Measurements from ENCODE around the gene NFASC.

Gene NFASC

GRCh38 chr1:204882479-204882878 is 11.8 kb downstream of the NFASC start:
- no peak overlapping the region for H3K4me3 ChIP-seq (replicated peaks in 1 of 2; ENCODE audit: low read depth in 2 of 2, low read length in 2 of 2)
- no peak for DNase-seq (ENCODE audit: low read depth in 2 of 2)
- TF ChIP-seq, protein P1, sequence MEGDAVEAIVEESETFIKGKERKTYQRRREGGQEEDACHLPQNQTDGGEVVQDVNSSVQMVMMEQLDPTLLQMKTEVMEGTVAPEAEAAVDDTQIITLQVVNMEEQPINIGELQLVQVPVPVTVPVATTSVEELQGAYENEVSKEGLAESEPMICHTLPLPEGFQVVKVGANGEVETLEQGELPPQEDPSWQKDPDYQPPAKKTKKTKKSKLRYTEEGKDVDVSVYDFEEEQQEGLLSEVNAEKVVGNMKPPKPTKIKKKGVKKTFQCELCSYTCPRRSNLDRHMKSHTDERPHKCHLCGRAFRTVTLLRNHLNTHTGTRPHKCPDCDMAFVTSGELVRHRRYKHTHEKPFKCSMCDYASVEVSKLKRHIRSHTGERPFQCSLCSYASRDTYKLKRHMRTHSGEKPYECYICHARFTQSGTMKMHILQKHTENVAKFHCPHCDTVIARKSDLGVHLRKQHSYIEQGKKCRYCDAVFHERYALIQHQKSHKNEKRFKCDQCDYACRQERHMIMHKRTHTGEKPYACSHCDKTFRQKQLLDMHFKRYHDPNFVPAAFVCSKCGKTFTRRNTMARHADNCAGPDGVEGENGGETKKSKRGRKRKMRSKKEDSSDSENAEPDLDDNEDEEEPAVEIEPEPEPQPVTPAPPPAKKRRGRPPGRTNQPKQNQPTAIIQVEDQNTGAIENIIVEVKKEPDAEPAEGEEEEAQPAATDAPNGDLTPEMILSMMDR (IDR thresholded peaks at IDR 0.05; ENCODE audit: low read depth, low read length), result no peak

GRCh38 chr1:204883405-204883804 is 12.7 kb downstream of the NFASC start:
- no peak overlapping the region for H3K4me3 ChIP-seq (replicated peaks in 1 of 2; ENCODE audit: low read depth in 2 of 2, low read length in 2 of 2)
- TF ChIP-seq, protein P1 (IDR thresholded peaks at IDR 0.05; ENCODE audit: low read depth, low read length), result no peak
- DNase-seq (ENCODE audit: low read depth in 2 of 2), result no peak

- TF ChIP-seq, protein P1 (IDR thresholded peaks at IDR 0.05; ENCODE audit: low read depth, low read length), result no peak
- DNase-seq (ENCODE audit: low read depth in 2 of 2), result peak; percentile 48 to 75
- no peak overlapping the region for H3K4me3 ChIP-seq (replicated peaks in 1 of 2; ENCODE audit: low read depth in 2 of 2, low read length in 2 of 2)
These were observed 14.6 kb downstream of the NFASC start for GRCh38 chr1:204885288-204885711.

DNA sequence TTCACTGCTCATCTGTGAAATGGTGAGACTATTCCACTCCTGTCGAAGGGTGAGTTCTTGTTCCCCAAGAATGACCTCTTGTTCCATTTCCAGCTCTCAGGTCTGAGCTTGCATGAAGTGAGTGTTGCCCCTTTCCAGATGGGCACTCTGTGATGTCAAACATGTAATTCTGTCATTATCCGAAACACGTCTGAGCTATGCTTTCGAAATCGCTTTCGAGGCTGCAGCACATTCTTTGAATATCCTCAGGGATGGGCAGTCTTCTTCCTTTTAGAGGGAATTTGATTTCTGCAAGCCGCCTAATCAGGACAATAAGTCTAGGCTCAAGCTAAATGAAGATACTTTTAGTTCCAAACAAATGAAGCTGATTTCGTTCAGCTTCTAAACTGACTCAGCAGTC is 15.1 kb downstream of the NFASC start:
- DNase-seq (ENCODE audit: low read depth in 2 of 2), result peak; percentile 27 to 62
- TF ChIP-seq, protein P1 (IDR thresholded peaks at IDR 0.05; ENCODE audit: low read depth, low read length), result no peak
- peak overlapping the region in 1 of 2 donors; percentile 0 for H3K4me3 ChIP-seq (replicated peaks in 1 of 2; ENCODE audit: low read depth in 2 of 2, low read length in 2 of 2)

DNA sequence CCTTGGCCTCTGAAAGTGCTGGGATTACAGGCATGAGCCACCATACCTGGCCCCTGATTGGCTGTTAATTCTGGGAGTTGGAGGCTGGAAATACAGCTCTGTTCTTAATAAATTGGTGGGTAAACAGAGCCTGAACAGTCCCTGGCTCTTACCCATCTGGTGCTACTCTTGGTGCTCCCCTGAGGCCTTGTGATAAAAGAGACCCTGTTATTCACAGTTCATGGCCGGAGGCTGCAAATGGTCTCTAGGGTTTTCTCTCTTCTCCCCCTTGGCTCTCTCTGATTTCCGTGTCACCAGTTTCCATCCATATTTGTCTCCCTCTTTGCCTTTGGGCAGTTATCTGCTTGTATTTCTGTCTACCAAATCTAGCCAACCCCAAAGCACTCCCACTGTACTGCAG is 17.2 kb downstream of the NFASC start:
- no peak for DNase-seq (ENCODE audit: low read depth in 2 of 2)
- TF ChIP-seq, protein P1 (IDR thresholded peaks at IDR 0.05; ENCODE audit: low read depth, low read length), result no peak
- no peak overlapping the region for H3K4me3 ChIP-seq (replicated peaks in 1 of 2; ENCODE audit: low read depth in 2 of 2, low read length in 2 of 2)

- TF ChIP-seq, protein P1 (IDR thresholded peaks at IDR 0.05; ENCODE audit: low read depth, low read length), result no peak
- peak; percentile 19 to 58 for DNase-seq (ENCODE audit: low read depth in 2 of 2)
- no peak overlapping the region for H3K4me3 ChIP-seq (replicated peaks in 1 of 2; ENCODE audit: low read depth in 2 of 2, low read length in 2 of 2)
These were observed 17.6 kb downstream of the NFASC start for GRCh38 chr1:204888294-204888693.

GRCh38 chr1:204889681-204890383 is 19.2 kb downstream of the NFASC start:
- no peak overlapping the region for H3K4me3 ChIP-seq (replicated peaks in 1 of 2; ENCODE audit: low read depth in 2 of 2, low read length in 2 of 2)
- DNase-seq (ENCODE audit: low read depth in 2 of 2), result peak in 1 of 2 donors; percentile 62
- TF ChIP-seq, protein P1 (IDR thresholded peaks at IDR 0.05; ENCODE audit: low read depth, low read length), result no peak
